A673 (cell line): ENCODE data around the gene PLEKHG4. TPM values are rescaled to one million over a fixed set of nuclear protein-coding genes. Genes with fewer than 3 reads are reported as not detected.

Experiments
- BruUV-seq: library from RNA; stranded (reverse); fragments of 400-500 nt; replicated peaks from 2 replicates; lab custom pipeline; 2021; lab: Mats Ljungman, UMichigan
- CTCF ChIA-PET: fragments of 300-600 bp; sonication (Branson Sonifier 250); formaldehyde crosslinking; loops from one replicate; lab custom pipeline; 2022; ENCODE audit warnings: antibody characterized with exemption; lab: Charles Lee
- POLR2A ChIA-PET: fragments of 300-600 bp; sonication (Branson Sonifier 250); formaldehyde crosslinking; loops from one replicate; lab custom pipeline; 2022; ENCODE audit warnings: antibody characterized with exemption; ENCODE audit not compliant: low non-redundant PET; lab: Charles Lee
- DNase-seq: peaks from one replicate; pipeline ENCODE4 v3.0.0-alpha.2; 2015; ENCODE audit warnings: low spot score
- H3K27ac ChIP-seq: fragments of 200-600 bp; sonication (generic); 2 replicates; pipeline ENCODE4 v1.5.1; 2016; ENCODE audit warnings: mixed run types, low read depth, mild to moderate bottlenecking, mixed read lengths, antibody characterized with exemption, low read length; ENCODE audit not compliant: poor library complexity, severe bottlenecking
- H3K27me3 ChIP-seq: fragments of 200-600 bp; sonication (generic); replicated peaks from 2 replicates; pipeline ENCODE4 v1.6.1; 2017; ENCODE audit warnings: mixed run types, low read depth, mild to moderate bottlenecking, mixed read lengths, antibody characterized with exemption, low read length; ENCODE audit not compliant: insufficient read depth, poor library complexity
- H3K36me3 ChIP-seq: fragments of 200-600 bp; sonication (generic); 2 replicates; pipeline ENCODE4 v1.6.1; 2016; ENCODE audit warnings: mixed run types, mild to moderate bottlenecking, mixed read lengths, antibody characterized with exemption, low read length; ENCODE audit not compliant: insufficient read depth, poor library complexity, severe bottlenecking
- H3K4me1 ChIP-seq: fragments of 200-600 bp; sonication (generic); 2 replicates; pipeline ENCODE4 v1.6.1; 2017; ENCODE audit warnings: mixed run types, mild to moderate bottlenecking, mixed read lengths, antibody characterized with exemption, low read length; ENCODE audit not compliant: insufficient read depth, poor library complexity, severe bottlenecking
- H3K4me3 ChIP-seq: fragments of 200-600 bp; sonication (generic); 2 replicates; pipeline ENCODE4 v1.5.1; 2016; ENCODE audit warnings: low read depth, mixed run types, mild to moderate bottlenecking, mixed read lengths, low read length; ENCODE audit not compliant: poor library complexity, severe bottlenecking
- H3K9me3 ChIP-seq: fragments of 200-600 bp; sonication (generic); 2 replicates; pipeline ENCODE4 v1.6.1; 2016; ENCODE audit warnings: mixed run types, low read depth, mild to moderate bottlenecking, mixed read lengths, antibody characterized with exemption, low read length; ENCODE audit not compliant: poor library complexity, severe bottlenecking
- CTCF ChIP-seq: fragments of 300-800, 200-600 bp; sonication (generic); conservative IDR thresholded peaks from 2 replicates; pipeline ENCODE4 v1.5.1; 2017; ENCODE audit warnings: low read depth, mild to moderate bottlenecking, antibody characterized with exemption, low read length, moderate library complexity, mixed read lengths
- EZH2 ChIP-seq: fragments of 200-600 bp; sonication (generic); IDR thresholded peaks from 2 replicates; pipeline ENCODE4 v1.6.1; 2017; ENCODE audit warnings: borderline replicate concordance, low read depth, mild to moderate bottlenecking, mixed read lengths, antibody characterized with exemption, low read length; ENCODE audit not compliant: poor library complexity, severe bottlenecking
- intact Hi-C: fragments of 100-400 bp; cut with micrococcal nuclease; formaldehyde crosslinking; loops from one replicate; pipeline ENCODE4 v1.10.0; 2022; ENCODE audit not compliant: unreplicated experiment
- total RNA-seq: library from RNA; stranded (reverse); gene quantifications from 2 replicates; pipeline ENCODE4 v1.2.3, GENCODE V29; 2021

PLEKHG4 gene
- total RNA-seq, 1 experiment from 2014 or later: 5.8 TPM

DNA sequence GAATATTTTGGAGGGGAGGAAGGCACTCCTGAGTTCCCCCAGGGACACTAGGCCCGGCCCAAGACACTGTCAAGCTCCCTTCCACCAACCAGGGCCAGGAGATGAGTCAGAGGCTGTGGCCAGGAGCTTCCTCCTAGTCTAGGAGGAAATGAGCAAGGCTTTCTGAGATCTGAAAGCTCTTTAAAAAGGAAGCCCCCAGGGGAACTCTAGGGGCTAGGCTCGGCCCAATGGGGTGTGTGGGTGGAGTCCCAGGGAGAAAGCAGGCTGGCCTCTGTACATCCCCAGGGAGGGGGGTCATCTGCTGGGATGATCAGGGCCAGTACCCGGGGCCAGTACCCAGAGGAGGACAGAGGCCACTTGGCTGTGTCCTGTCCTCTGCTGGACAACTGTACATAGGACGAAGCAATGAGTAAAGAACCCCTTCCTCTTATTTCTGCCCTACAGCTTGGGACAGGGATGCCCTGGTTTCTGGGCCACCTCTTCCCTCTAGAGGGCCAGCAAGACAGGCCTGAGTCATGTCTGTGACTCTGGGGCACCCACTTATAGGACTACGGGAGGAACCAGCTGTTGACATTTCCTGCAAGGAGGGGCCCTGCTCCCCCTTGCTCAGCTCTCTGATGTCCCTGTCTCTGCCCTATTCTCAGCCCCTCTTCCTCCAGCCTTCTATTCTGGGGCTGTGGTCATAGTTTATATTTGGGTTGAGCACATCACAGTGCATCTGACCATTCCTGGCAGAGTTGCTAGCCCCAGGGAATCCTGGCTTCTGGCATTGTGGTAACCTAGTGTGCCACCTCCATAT, 34.7 kb upstream of the PLEKHG4 start:
- Histone ChIP-seq H3K27me3 (no peaks in the 10 kb centered on the region), H3K27ac (peak overlapping the region; percentile 79), H3K36me3 (no peaks in the 10 kb centered on the region), H3K4me1 (peaks cover 67% of the 10 kb centered on the region), H3K9me3 (no peaks in the 10 kb centered on the region), H3K4me3 (no peak overlapping the region)
- ChIA-PET POLR2A (interaction anchor here (0.6 kb wide), 1 partner anchor 266 kb away, joined by 4 read pairs; no protein-coding TSS in a partner anchor), CTCF (interaction anchor here (0.5 to 1.1 kb wide), 4 partner anchors 44 to 287 kb away, joined by 3 to 8 read pairs (median 6); no protein-coding TSS in a partner anchor)
- intact Hi-C loops: no loop called here
- no TSS peak for BruUV-seq
- TF ChIP-seq EZH2 (no peak), CTCF (no peak)
- DNase-seq: peak; percentile 95

DNA sequence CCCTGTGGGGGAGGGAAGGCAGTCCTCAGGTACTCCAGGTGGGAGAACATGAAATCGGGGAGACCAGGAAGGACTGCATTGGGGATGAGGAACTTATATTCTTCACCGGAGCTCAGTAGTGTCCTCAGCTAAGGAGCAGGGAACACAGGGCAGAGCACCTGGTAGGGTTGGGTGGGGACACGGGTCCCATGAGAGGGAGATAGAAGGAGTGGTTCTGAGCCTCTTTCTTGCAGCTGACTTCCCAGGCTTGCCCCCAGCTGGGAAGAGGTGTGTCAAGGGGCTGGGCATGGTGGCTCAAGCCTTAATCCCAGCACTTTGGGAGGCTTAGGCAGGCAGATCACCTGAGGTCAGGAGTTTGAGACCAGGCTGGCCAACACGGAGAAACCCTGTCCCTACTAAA, 34.1 kb upstream of the PLEKHG4 start:
- intact Hi-C loops: no loop called here
- POLR2A ChIA-PET: no interaction called here
- no peaks in the 10 kb centered on the region for H3K36me3 ChIP-seq
- H3K9me3 ChIP-seq: no peaks in the 10 kb centered on the region
- CTCF ChIA-PET: interaction anchor here (1.1 kb wide), 1 partner anchor 60 kb away, joined by 3 read pairs; no protein-coding TSS in a partner anchor
- no peak overlapping the region for H3K4me3 ChIP-seq
- BruUV-seq: TSS peak; percentile 21
- DNase-seq: no peak
- no peak for TF ChIP-seq CTCF
- H3K4me1 ChIP-seq: peaks cover 73% of the 10 kb centered on the region
- H3K27ac ChIP-seq: peak overlapping the region; percentile 79
- H3K27me3 ChIP-seq: no peaks in the 10 kb centered on the region

DNA sequence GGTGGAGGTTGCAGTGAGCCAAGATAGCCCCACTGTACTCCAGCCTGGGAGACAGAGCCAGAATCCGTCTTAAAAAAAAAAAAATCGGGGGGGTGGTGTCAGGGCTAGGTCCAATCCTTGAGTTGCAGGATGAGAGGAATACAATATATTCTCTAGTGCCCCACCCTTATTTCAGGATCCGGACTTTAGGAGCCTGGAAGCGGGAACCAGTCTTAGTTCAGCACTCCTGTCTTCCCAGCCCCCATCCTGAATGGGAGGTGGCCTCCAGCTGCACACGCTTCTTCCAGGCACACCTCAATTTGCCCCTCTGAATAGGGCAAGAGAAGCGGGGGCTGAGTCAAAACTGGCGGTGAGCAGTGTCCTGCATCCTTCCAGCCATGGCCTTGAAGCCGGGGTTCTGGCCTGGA, 33.7 kb upstream of the PLEKHG4 start:
- BruUV-seq: no TSS peak
- Histone ChIP-seq H3K9me3 (no peaks in the 10 kb centered on the region), H3K4me3 (peak overlapping the region; percentile 90), H3K4me1 (peaks cover 72% of the 10 kb centered on the region), H3K36me3 (no peaks in the 10 kb centered on the region), H3K27me3 (no peaks in the 10 kb centered on the region), H3K27ac (peak overlapping the region; percentile 79)
- CTCF ChIA-PET: interaction anchor here (0.5 kb wide), 1 partner anchor 93 kb away, joined by 3 read pairs; no protein-coding TSS in a partner anchor
- POLR2A ChIA-PET: no interaction called here
- TF ChIP-seq CTCF (no peak), EZH2 (no peak)
- peak; percentile 62 for DNase-seq
- intact Hi-C loops: no loop called here
